HUES48 (cell line): ENCODE data around the gene SLC6A17.

ENCODE experiments used
- H3K27ac ChIP-seq: one replicate; pipeline ENCODE4 v1.7.0; 2013; ENCODE audit warnings: low read depth, low read length, inconsistent platforms
- H3K27me3 ChIP-seq: 2 replicates; pipeline ENCODE4 v1.6.1; 2013; ENCODE audit warnings: mild to moderate bottlenecking, low read length; ENCODE audit not compliant: control insufficient read depth, insufficient read depth
- H3K36me3 ChIP-seq: 2 replicates; pipeline ENCODE4 v1.6.1; 2013; ENCODE audit warnings: low read length; ENCODE audit not compliant: control insufficient read depth, insufficient read depth
- H3K4me1 ChIP-seq: 2 replicates; pipeline ENCODE4 v1.6.1; 2013; ENCODE audit warnings: mild to moderate bottlenecking, low read length; ENCODE audit not compliant: control insufficient read depth, insufficient read depth
- H3K4me3 ChIP-seq: 2 replicates; pipeline ENCODE4 v1.5.1; 2013; ENCODE audit warnings: mild to moderate bottlenecking, low read depth, low read length
- H3K9ac ChIP-seq: 2 replicates; pipeline ENCODE4 v1.6.1; 2013; ENCODE audit warnings: mild to moderate bottlenecking, low read depth, low read length, moderate library complexity
- H3K9me3 ChIP-seq: 2 replicates; pipeline ENCODE4 v1.6.1; 2013; ENCODE audit warnings: low read length; ENCODE audit not compliant: control insufficient read depth, insufficient read depth

SLC6A17 gene

DNA sequence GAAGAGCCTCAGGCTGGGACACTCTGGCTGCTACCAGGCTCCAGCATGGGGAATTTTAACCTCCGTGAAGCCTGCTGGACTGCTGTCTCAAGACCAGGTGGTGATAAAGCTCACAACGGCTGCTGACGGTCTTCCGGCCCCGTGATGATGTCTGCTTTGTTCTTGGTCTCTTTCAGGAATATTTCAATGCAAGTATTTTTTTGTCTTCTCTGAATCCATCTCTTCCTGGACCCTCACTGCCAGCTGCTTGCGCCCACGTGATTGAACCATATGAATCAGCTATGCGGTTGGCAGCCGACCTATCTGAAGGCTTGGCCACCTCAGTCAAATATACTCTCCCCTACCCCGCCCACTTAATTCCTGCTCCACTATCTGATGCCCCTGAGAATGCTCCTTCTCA lies 14.6 kb upstream of the SLC6A17 start:
- H3K27ac ChIP-seq: no peak overlapping the region
- H3K4me1 ChIP-seq: peaks cover 18% of the 10 kb centered on the region
- H3K9me3 ChIP-seq: no peaks in the 10 kb centered on the region
- peaks cover 9% of the 10 kb centered on the region for H3K27me3 ChIP-seq
- H3K36me3 ChIP-seq: no peaks in the 10 kb centered on the region
- H3K9ac ChIP-seq: no peak overlapping the region
- H3K4me3 ChIP-seq: no peak overlapping the region

DNA sequence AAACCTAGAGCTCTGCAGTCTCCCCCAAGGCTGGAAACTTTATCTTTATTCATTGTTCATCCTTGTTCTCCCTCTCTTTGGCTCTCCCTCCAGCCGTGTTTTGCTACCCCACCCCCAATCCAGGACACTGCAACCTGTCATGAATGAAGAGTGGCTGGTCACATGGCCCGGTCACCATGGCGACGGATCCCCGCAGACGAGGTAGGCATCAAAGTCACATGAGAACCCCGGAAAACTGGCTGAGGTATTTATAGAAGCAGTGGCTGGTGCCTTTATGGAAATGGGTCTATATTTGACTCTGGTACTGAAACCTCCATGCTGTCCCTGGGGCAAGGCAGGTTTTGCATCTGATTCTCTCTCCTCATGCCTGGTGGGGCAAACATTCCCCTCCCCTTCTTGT lies 13.4 kb upstream of the SLC6A17 start:
- Histone ChIP-seq H3K27ac (no peak overlapping the region), H3K9ac (no peak overlapping the region), H3K4me1 (peaks cover 14% of the 10 kb centered on the region), H3K4me3 (no peak overlapping the region; the same call in 1 of the 2 replicates), H3K36me3 (no peaks in the 10 kb centered on the region), H3K27me3 (peaks cover 4% of the 10 kb centered on the region), H3K9me3 (no peaks in the 10 kb centered on the region)

DNA sequence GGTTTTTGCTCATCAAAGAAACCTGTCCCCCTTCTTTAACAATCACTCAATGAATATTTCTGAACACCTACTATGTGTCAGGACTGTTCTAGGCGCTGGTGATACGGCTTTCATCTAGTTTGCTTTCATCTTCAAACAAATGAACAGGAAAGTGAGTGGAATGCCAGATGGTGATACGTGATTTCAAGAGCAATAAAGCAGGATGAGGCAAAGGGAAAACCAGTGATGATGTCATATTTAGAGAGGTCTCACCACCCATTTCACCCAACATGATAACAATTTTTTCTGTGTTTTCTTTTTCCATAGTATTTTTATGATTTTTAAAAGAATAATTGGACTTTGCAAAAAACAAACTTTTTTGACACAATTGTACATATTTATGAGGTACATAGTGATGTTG lies 11.3 kb upstream of the SLC6A17 start:
- Histone ChIP-seq H3K36me3 (no peaks in the 10 kb centered on the region), H3K9me3 (no peaks in the 10 kb centered on the region), H3K4me1 (peaks cover 14% of the 10 kb centered on the region), H3K4me3 (no peak overlapping the region), H3K9ac (no peak overlapping the region), H3K27me3 (peaks cover 23% of the 10 kb centered on the region), H3K27ac (no peak overlapping the region)

DNA sequence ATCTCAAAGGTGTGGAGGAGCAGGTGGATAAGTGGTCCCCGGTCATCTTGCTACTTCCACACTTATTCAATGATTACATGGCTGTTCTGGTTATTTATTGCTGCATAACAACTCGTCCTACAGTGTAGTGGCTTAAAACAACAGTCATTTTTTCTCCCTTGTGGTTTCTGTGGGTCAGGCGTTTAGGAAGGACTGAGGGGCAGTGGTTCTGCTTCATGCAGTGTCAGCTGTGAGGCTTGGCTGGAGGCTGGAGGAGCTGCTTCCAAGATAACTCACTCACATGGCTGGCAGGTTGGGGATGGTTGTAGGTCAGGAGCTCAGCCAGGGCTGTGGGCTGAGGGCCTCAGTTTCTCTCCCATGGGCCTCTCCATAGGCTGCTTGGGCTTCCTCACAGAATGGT lies 5.9 kb upstream of the SLC6A17 start:
- no peak overlapping the region for H3K4me3 ChIP-seq
- no peaks in the 10 kb centered on the region for H3K4me1 ChIP-seq
- H3K9me3 ChIP-seq: no peaks in the 10 kb centered on the region
- H3K27me3 ChIP-seq: peaks cover 72% of the 10 kb centered on the region
- no peak overlapping the region for H3K27ac ChIP-seq
- H3K9ac ChIP-seq: no peak overlapping the region
- no peaks in the 10 kb centered on the region for H3K36me3 ChIP-seq

DNA sequence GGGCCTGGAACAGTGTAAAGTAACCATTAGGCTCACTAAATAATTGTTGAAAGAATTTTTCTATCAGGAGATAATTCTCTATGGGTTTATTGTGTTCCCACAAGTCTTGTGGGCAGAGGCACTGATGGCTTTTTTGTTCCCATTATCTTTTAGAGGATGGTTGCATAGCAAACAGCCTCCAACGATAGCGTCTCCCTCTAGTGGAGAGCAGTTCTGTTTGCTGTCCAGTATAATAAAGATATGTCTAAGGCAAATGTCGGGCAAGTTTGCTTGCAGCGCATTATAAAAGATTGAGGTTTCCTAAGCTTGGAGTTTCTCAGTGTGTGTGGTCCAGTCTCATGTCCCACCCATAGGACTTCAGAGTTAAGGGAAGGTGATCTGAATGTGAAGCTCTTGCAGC lies 1.3 kb upstream of the SLC6A17 start:
- Histone ChIP-seq H3K9me3 (no peaks in the 10 kb centered on the region), H3K27me3 (peaks cover 99% of the 10 kb centered on the region), H3K9ac (no peak overlapping the region), H3K36me3 (no peaks in the 10 kb centered on the region), H3K27ac (no peak overlapping the region), H3K4me1 (0 out of 2 replicates have a peak, but pooled peaks cover 5% of the 10 kb centered on the region), H3K4me3 (no peak overlapping the region)

DNA sequence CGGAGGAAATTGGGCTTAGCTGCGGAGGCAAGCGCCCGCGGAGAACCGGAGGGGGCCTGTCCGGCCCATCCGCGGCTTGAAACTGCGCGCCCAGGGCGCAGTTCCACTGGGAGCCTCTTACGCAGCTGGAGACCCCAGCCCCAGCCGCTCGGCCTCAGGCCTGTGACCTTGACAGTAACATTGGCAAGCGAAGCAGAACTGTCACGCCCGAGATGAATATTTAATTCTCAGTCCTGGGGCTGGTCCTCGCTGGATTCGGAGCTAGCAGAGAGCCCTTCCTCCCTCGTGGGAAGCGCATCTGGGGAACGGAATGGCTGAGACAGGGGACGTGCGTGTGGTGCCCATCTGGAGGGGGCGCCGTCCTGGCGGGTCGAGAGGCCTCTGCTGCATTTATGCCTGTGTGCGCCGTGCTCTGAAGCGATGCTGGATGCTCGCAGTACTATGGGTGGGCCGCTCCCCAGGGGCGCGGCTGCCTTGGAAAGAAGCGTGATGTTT lies 928 bp downstream of the SLC6A17 start:
- H3K9ac ChIP-seq: no peak overlapping the region
- peaks cover 99% of the 10 kb centered on the region for H3K27me3 ChIP-seq
- H3K27ac ChIP-seq: no peak overlapping the region
- 0 out of 2 replicates have a peak, but pooled peaks cover 5% of the 10 kb centered on the region for H3K4me1 ChIP-seq
- H3K4me3 ChIP-seq: peak overlapping the region; percentile 65
- no peaks in the 10 kb centered on the region for H3K9me3 ChIP-seq
- no peaks in the 10 kb centered on the region for H3K36me3 ChIP-seq

DNA sequence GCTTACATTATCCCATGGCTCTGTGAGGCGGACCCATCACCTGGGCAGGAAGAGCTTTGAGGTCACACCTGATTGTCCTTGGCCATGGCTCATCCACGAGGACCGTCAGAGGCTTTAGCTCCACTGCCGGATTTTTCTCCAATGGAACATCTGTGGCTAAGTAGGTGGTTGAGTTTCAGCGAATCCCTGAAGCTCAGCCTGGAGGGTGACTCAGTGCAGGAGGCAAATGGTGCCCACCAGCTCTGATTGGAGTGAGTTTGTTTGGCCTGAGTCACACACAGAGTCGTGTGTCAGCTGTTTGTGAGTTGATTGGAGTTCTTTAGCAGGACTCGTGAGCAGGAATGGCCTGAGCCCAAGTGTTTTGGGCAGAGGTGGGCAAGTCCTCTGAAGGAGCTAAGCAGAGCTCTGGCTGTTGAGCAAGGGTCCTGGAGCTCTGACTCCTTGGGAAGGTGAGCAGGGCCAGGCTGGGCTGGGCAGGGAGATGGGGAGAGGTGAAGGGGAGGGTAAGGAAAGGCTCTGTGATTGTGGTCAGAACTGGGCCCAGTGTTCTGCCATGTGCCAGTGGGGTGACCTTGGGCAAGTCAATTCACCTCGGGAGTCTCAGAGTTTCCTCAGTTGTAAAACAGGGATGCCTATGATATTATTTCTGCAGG lies 2.0 kb downstream of the SLC6A17 start:
- Histone ChIP-seq H3K27ac (no peak overlapping the region), H3K27me3 (peaks cover 97% of the 10 kb centered on the region), H3K4me1 (0 out of 2 replicates have a peak, but pooled peaks cover 5% of the 10 kb centered on the region), H3K36me3 (no peaks in the 10 kb centered on the region), H3K9me3 (no peaks in the 10 kb centered on the region), H3K9ac (no peak overlapping the region), H3K4me3 (no peak overlapping the region)

DNA sequence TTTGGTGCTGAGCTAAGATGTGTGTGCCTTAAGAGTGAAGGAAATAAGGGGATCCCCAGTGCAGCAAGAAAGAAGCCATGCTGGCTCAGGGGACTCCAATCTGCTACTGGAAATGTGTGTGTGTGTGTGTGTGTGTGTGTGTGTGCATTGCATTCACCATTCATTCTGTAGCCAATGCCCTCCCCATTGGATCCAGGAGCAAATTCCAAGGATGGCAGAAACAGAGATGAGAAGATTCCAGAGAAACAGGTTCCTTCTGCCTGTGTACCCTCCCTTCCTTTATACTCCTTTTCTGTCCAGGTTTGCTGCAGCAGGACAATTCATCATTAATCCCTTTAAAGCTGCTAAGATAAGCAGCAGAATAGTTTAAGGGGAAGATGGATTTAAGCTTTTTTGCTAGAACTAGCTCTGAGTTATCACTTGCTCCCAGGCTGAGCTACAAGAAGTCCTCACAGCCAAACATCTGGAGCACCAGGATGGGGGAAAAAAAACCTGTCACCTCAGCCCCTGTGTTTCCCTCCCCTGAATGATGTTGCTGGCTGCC lies 3.2 kb downstream of the SLC6A17 start:
- Histone ChIP-seq H3K27me3 (peaks cover 85% of the 10 kb centered on the region), H3K4me3 (no peak overlapping the region), H3K9ac (no peak overlapping the region), H3K9me3 (no peaks in the 10 kb centered on the region), H3K27ac (no peak overlapping the region), H3K36me3 (no peaks in the 10 kb centered on the region), H3K4me1 (0 out of 2 replicates have a peak, but pooled peaks cover 5% of the 10 kb centered on the region)

DNA sequence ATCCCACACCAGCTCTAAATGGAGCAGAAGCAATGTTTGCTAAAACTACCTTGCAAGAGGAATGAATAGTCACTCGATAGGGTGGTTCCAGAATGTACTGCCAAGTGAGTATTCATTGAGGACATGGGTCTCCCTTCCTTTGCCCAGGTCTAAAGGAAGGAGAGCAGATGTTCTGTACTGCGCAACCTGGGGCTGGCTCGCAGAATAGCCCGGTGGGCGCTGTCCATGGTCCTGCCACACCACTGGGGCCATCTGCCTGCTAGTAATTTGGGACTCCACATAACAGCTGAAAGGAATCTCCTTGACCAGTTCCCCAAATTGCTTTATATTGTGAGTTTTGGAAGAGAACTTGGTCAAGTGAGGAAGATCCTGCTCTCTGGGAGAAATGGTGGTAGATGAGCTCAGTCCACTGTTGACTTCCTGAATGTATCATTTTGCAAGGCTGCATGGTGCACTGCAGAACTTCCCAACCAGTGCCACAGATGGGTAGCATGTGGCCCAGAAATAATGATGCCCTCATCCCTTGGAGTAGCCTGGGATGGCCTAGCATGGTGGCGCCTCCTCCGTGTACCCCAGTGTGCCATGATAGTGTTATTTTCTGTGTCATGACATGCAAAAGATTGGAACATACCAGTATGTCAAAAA lies 5.7 kb downstream of the SLC6A17 start:
- no peaks in the 10 kb centered on the region for H3K9me3 ChIP-seq
- no peaks in the 10 kb centered on the region for H3K4me1 ChIP-seq
- no peak overlapping the region for H3K27ac ChIP-seq
- H3K36me3 ChIP-seq: no peaks in the 10 kb centered on the region
- no peak overlapping the region for H3K9ac ChIP-seq
- H3K4me3 ChIP-seq: no peak overlapping the region
- H3K27me3 ChIP-seq: peaks cover 59% of the 10 kb centered on the region

DNA sequence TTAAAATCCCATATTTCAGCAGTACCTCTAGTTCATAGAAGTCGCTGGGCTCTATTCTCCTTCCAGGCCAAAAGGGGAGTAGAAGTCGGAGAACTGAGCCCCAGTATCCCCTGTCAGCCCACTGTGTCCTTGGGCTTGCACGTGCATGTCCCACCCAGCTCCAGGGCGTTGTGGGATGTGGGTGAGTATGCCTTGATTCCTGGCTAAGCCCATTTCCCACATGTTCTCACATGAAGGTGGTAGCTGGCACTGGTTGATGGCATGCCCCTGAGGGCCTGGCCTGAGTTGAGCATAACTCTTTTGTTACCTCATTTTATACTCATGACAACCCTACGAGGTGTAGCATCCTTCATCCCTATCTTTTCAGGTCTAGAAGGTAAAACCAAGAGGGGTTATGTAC lies 8.0 kb downstream of the SLC6A17 start:
- H3K9ac ChIP-seq: no peak overlapping the region
- H3K27ac ChIP-seq: no peak overlapping the region
- H3K4me1 ChIP-seq: no peaks in the 10 kb centered on the region
- H3K36me3 ChIP-seq: no peaks in the 10 kb centered on the region
- no peaks in the 10 kb centered on the region for H3K9me3 ChIP-seq
- peaks cover 37% of the 10 kb centered on the region for H3K27me3 ChIP-seq
- no peak overlapping the region for H3K4me3 ChIP-seq

DNA sequence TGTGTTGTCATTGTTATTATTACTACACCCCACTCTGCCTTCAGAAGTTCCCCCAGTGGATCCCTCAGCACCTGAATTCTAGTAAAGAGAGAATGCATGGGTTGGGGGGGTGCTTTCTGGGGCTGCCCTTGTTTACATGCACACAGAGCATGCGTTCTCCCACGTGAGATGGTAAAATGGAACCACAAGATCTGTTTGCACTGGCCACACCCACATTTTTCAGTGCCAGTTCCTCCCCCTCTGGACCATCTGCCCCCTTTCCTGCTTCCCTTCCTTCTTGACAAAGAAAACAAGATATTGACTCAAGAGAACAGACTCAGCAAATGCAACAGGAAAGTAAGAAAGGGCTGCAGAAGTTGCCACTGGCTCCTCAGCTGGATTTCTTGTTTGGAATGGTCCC lies 8.9 kb downstream of the SLC6A17 start:
- Histone ChIP-seq H3K9me3 (no peaks in the 10 kb centered on the region), H3K27ac (no peak overlapping the region), H3K9ac (no peak overlapping the region), H3K36me3 (no peaks in the 10 kb centered on the region), H3K4me1 (no peaks in the 10 kb centered on the region), H3K4me3 (no peak overlapping the region), H3K27me3 (peaks cover 28% of the 10 kb centered on the region)
